ENCODE measurements around the gene GABRG3. TPM values are rescaled to one million over a fixed set of nuclear protein-coding genes. Genes with fewer than 3 reads are reported as not detected.

The GABRG3 gene
- total RNA-seq, 1 experiment from 2014 or later: not detected

DNA sequence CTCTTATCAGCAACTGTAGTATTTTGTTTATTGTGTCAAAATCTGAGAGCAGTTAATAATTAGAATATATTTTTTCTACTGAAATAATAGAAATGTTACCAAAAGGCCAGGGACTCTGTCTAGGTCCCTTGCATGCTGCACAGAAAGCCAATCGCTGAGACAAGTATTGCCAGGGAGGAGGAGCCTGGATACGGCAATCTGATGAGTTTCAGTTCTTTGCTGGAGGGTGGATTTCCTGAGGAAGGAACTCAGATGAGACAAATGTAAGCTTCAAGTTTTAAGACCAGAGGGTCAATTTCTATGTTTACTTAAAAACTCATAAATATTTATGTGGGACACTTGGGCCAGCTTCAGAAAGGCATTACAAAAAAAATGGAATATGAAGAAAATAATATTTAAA is 252.2 kb downstream of the GABRG3 start:
- intact Hi-C loops (cut with micrococcal nuclease; ENCODE audit: unreplicated experiment): no loop called here

GRCh38 chr15:27231811-27232210 is 260.8 kb downstream of the GABRG3 start:
- H3K36me3 Mint-ChIP-seq (ENCODE audit: insufficient read depth, unreplicated experiment): no peaks in the 10 kb centered on the region
- TF ChIP-seq, protein P1, sequence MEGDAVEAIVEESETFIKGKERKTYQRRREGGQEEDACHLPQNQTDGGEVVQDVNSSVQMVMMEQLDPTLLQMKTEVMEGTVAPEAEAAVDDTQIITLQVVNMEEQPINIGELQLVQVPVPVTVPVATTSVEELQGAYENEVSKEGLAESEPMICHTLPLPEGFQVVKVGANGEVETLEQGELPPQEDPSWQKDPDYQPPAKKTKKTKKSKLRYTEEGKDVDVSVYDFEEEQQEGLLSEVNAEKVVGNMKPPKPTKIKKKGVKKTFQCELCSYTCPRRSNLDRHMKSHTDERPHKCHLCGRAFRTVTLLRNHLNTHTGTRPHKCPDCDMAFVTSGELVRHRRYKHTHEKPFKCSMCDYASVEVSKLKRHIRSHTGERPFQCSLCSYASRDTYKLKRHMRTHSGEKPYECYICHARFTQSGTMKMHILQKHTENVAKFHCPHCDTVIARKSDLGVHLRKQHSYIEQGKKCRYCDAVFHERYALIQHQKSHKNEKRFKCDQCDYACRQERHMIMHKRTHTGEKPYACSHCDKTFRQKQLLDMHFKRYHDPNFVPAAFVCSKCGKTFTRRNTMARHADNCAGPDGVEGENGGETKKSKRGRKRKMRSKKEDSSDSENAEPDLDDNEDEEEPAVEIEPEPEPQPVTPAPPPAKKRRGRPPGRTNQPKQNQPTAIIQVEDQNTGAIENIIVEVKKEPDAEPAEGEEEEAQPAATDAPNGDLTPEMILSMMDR (IDR thresholded peaks at IDR 0.05; ENCODE audit: unreplicated experiment): no peak
- H3K4me1 Mint-ChIP-seq (ENCODE audit: low read depth, unreplicated experiment): no peaks in the 10 kb centered on the region
- H3K4me3 Mint-ChIP-seq (ENCODE audit: low read depth, unreplicated experiment): no peak overlapping the region
- intact Hi-C loops (cut with micrococcal nuclease; ENCODE audit: unreplicated experiment): no loop called here
- DNase-seq: no peak
- no peak overlapping the region for H3K27ac Mint-ChIP-seq (ENCODE audit: unreplicated experiment)
- CTCF ChIA-PET: no interaction called here
- H3K27me3 Mint-ChIP-seq (ENCODE audit: unreplicated experiment): no peaks in the 10 kb centered on the region
- no TSS peak for BruUV-seq (replicated peaks)
- H3K9me3 Mint-ChIP-seq (ENCODE audit: low read depth, unreplicated experiment): peaks cover 2% of the 10 kb centered on the region

More for the DNA sequence above, 252.2 kb downstream of the GABRG3 start:
- Mint-ChIP-seq H3K4me3 (ENCODE audit: low read depth, unreplicated experiment) (no peak overlapping the region), H3K36me3 (ENCODE audit: insufficient read depth, unreplicated experiment) (no peaks in the 10 kb centered on the region), H3K27me3 (ENCODE audit: unreplicated experiment) (no peaks in the 10 kb centered on the region), H3K4me1 (ENCODE audit: low read depth, unreplicated experiment) (no peaks in the 10 kb centered on the region), H3K27ac (ENCODE audit: unreplicated experiment) (no peak overlapping the region), H3K9me3 (ENCODE audit: low read depth, unreplicated experiment) (no peaks in the 10 kb centered on the region)
- DNase-seq: no peak
- BruUV-seq (replicated peaks): no TSS peak
- CTCF ChIA-PET: no interaction called here
- TF ChIP-seq, protein P1 (IDR thresholded peaks at IDR 0.05; ENCODE audit: unreplicated experiment): no peak

- Mint-ChIP-seq H3K4me3 (ENCODE audit: low read depth, unreplicated experiment) (no peak overlapping the region), H3K36me3 (ENCODE audit: insufficient read depth, unreplicated experiment) (no peaks in the 10 kb centered on the region), H3K27ac (ENCODE audit: unreplicated experiment) (no peak overlapping the region), H3K4me1 (ENCODE audit: low read depth, unreplicated experiment) (no peaks in the 10 kb centered on the region), H3K27me3 (ENCODE audit: unreplicated experiment) (no peaks in the 10 kb centered on the region), H3K9me3 (ENCODE audit: low read depth, unreplicated experiment) (peaks cover 2% of the 10 kb centered on the region)
- DNase-seq: no peak
- CTCF ChIA-PET: no interaction called here
- intact Hi-C loops (cut with micrococcal nuclease; ENCODE audit: unreplicated experiment): no loop called here
- no TSS peak for BruUV-seq (replicated peaks)
- TF ChIP-seq, protein P1 (IDR thresholded peaks at IDR 0.05; ENCODE audit: unreplicated experiment): no peak
Observed at GRCh38 chr15:27232876-27233275, 261.9 kb downstream of the GABRG3 start.

GRCh38 chr15:27234593-27234992 is 263.6 kb downstream of the GABRG3 start:
- no TSS peak for BruUV-seq (replicated peaks)
- TF ChIP-seq, protein P1 (IDR thresholded peaks at IDR 0.05; ENCODE audit: unreplicated experiment): no peak
- Mint-ChIP-seq H3K27ac (ENCODE audit: unreplicated experiment) (no peak overlapping the region), H3K4me3 (ENCODE audit: low read depth, unreplicated experiment) (no peak overlapping the region), H3K27me3 (ENCODE audit: unreplicated experiment) (no peaks in the 10 kb centered on the region), H3K9me3 (ENCODE audit: low read depth, unreplicated experiment) (peaks cover 2% of the 10 kb centered on the region), H3K36me3 (ENCODE audit: insufficient read depth, unreplicated experiment) (no peaks in the 10 kb centered on the region), H3K4me1 (ENCODE audit: low read depth, unreplicated experiment) (no peaks in the 10 kb centered on the region)
- intact Hi-C loops (cut with micrococcal nuclease; ENCODE audit: unreplicated experiment): no loop called here
- CTCF ChIA-PET: no interaction called here
- DNase-seq: no peak

All from Calu3 (cell line).